KOPT-K1 (cell line): ENCODE data around the gene TMCC1.
"Not testable (repeated sequence)": the region's sequence is repeated elsewhere in the genome, so short reads cannot be mapped to it uniquely, and the experiment has no call there.

ENCODE experiments used
- H3K27ac ChIP-seq: fragments of 200-600 bp; sonication (generic); 2 replicates; pipeline ENCODE4 v1.5.1; 2016; ENCODE audit warnings: antibody characterized with exemption, mild to moderate bottlenecking, low read depth, low read length; ENCODE audit not compliant: poor library complexity, severe bottlenecking
- H3K36me3 ChIP-seq: fragments of 200-600 bp; sonication (generic); 2 replicates; pipeline ENCODE4 v1.5.1; 2017; ENCODE audit warnings: antibody characterized with exemption, mild to moderate bottlenecking, low read length, moderate library complexity; ENCODE audit not compliant: insufficient read depth
- H3K9me3 ChIP-seq: fragments of 200-600 bp; sonication (generic); 2 replicates; pipeline ENCODE4 v1.5.1; 2017; ENCODE audit warnings: antibody characterized with exemption, low read length, mild to moderate bottlenecking; ENCODE audit not compliant: insufficient read depth, poor library complexity, severe bottlenecking

Gene TMCC1

GRCh38 chr3:129718201-129718600, 175.3 kb downstream of the TMCC1 start:
- Histone ChIP-seq H3K36me3 (no peaks in the 10 kb centered on the region), H3K9me3 (no peaks in the 10 kb centered on the region), H3K27ac (no peak overlapping the region)

DNA sequence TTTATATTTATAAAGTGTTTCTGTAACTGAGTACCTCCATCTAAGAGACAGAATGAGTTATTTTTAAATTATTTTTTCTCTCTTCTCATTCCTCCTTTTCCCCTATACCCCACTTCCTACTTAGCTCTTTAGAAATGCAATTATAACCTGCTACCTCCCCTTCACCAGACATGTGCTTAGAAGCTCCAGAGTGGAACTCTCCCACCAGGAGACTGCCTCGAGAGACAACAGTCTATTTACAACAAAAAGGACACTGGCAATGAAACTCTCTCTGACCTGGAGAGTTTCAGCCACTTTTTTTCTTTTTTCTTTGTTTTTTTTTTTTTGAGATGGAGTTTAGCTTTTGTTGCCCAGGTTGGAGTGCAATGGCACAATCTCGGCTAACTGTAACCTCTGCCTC, 177.7 kb downstream of the TMCC1 start:
- H3K36me3 ChIP-seq, result no peaks in the 10 kb centered on the region
- no peaks in the 10 kb centered on the region for H3K9me3 ChIP-seq
- H3K27ac ChIP-seq, result no peak overlapping the region

- Histone ChIP-seq H3K27ac (no peak overlapping the region), H3K9me3 (no peaks in the 10 kb centered on the region), H3K36me3 (no peaks in the 10 kb centered on the region)
Observed at GRCh38 chr3:129708328-129708861, 185.1 kb downstream of the TMCC1 start.

- H3K36me3 ChIP-seq, result no peaks in the 10 kb centered on the region
- H3K9me3 ChIP-seq, result no peaks in the 10 kb centered on the region
- no peak overlapping the region for H3K27ac ChIP-seq
Observed at GRCh38 chr3:129705274-129705673, 188.2 kb downstream of the TMCC1 start.

DNA sequence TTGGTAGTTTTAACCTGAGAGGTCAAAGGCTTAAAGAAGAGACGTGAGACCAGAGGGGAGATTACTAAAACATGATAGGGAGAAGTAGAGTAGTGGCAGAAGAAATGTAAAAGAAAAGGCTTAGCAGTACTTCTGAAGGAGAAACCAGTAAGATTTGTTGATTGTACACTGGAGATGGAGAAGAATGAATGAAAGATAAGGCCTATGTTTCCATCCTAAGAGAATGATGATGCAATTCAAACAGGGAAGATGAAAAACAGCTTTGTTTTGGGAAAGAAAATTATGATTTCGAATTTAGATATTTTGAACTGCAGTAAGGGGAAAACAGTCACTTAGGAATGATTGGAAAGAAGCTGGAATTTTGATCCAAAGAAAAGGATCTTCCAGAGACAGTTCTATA, 189.6 kb downstream of the TMCC1 start:
- H3K27ac ChIP-seq, result no peak overlapping the region
- H3K9me3 ChIP-seq, result no peaks in the 10 kb centered on the region
- H3K36me3 ChIP-seq, result no peaks in the 10 kb centered on the region

DNA sequence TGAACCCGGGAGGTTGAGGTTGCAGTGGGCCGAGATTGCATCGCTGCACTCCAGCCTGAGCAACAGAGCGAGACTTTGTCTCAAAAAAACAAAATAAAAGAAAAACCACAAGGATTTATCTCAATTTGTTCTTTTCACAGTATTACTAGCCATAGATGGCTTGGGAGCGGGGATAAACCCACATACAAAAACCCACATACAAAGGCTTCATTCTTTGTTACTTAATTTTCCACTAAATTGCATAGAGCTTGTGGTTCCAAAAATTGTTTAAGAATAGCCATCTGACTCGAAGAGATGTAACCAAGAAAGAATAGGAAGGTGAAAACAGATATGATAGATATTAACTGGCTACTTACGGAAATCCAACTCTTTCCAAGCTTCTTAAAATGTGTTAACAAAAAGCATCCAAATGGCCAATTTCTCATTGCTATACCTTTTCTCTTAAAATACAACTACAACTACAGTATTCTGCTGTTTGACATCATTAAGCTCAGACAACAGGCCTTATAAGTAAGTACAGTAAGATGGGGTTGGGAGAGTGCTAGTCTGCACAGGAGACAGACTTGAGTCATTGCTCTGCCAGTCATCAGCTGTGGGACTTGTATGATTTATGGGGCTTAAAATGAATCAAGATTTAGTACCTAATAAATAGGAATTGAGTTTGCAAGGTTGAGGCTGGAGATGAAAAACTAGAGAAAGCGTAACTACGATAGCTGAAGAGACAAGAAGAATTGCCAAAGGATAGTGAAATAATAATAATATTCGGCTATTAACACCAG, 190.4 kb downstream of the TMCC1 start:
- Histone ChIP-seq H3K36me3 (no peaks in the 10 kb centered on the region), H3K27ac (no peak overlapping the region)

GRCh38 chr3:129701161-129701560, 192.3 kb downstream of the TMCC1 start:
- Histone ChIP-seq H3K36me3 (no peaks in the 10 kb centered on the region), H3K9me3 (peaks cover 15% of the 10 kb centered on the region), H3K27ac (no peak overlapping the region)

More for the DNA sequence above, 190.4 kb downstream of the TMCC1 start:
- H3K9me3 ChIP-seq, result no peaks in the 10 kb centered on the region

DNA sequence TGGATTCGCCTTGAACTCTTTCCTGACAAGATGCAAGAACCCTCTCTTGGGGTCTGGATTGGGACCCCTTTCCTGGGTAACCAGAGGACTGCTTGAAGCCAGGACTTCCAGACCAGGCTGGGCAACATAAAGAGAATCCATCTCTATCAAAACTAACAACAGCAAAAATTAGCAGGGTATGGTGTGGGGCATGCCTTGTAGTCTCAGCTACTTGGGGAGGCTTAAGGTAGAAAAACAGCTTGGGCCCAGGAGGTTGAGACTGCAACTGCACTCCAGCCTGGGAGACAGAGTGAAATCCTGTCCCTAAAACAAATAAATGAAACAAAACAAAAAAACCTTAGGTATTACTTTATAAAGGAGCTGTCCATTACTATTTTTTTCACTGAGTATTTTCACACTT, 193.9 kb downstream of the TMCC1 start:
- Histone ChIP-seq H3K9me3 (peaks cover 18% of the 10 kb centered on the region), H3K36me3 (no peaks in the 10 kb centered on the region), H3K27ac (no peak overlapping the region)

- no peaks in the 10 kb centered on the region for H3K36me3 ChIP-seq
- no peak overlapping the region for H3K27ac ChIP-seq
- H3K9me3 ChIP-seq, result peaks cover 18% of the 10 kb centered on the region
Observed at GRCh38 chr3:129699199-129699598, 194.3 kb downstream of the TMCC1 start.

DNA sequence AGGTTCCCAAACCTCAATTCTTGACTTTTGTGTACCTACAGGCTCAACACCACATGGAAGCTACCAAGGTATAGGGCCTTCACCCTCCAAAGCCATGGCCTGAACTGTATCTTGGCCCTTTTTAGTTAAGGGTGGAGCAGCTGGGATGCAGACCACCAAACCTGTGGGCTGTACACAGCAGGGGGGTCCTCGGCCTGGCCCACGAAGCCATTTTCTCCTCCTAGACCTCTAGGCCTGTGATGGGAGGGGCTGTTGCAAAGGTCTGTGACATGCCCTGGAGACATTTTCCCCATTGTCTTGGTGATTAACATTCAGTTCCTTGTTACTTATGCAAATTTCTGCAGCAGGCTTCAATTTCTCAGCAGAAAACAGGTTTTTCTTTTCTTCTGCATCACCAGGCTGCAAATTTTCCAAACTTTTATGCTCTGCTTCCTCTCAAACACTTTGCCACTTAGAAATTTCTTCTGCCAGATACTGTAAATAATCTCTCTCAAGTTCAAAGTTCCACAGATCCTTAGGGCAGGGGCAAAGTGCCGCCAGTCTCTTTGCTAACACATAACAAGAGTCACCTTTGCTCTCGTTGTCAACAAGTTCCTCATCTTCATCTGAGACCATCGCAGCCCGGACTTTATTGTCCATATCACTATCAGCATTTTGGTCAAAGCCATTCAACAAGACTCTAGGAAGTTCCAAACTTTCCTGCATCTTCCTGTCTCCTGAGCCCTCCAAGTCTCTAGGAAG, 196.1 kb downstream of the TMCC1 start:
- Histone ChIP-seq H3K27ac (no peak overlapping the region), H3K9me3 (peaks cover 18% of the 10 kb centered on the region), H3K36me3 (no peaks in the 10 kb centered on the region)

DNA sequence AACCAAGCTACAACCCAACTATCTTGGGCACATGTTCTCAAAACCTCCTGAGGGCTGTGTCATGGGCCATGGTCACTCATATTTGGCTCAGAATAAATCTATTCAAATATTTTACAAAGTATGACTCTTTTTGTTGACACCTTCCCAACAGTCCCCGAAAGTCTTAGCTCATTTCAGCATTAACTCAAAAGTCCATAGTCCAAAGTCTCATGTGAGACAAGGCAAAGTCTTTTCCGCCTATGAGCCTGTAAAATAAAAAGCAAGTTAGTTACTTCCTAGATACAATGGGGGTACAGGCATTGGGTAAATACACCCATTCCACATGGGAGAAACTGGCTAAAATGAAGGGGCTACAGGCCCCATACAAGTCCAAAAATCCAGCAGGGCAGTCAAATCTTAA, 197.1 kb downstream of the TMCC1 start:
- not testable (repeated sequence) for H3K36me3 ChIP-seq, H3K27ac ChIP-seq
- peaks cover 18% of the 10 kb centered on the region for H3K9me3 ChIP-seq

GRCh38 chr3:129695230-129695629, 198.3 kb downstream of the TMCC1 start:
- Histone ChIP-seq H3K36me3 (no peaks in the 10 kb centered on the region), H3K9me3 (peaks cover 18% of the 10 kb centered on the region), H3K27ac (no peak overlapping the region)

DNA sequence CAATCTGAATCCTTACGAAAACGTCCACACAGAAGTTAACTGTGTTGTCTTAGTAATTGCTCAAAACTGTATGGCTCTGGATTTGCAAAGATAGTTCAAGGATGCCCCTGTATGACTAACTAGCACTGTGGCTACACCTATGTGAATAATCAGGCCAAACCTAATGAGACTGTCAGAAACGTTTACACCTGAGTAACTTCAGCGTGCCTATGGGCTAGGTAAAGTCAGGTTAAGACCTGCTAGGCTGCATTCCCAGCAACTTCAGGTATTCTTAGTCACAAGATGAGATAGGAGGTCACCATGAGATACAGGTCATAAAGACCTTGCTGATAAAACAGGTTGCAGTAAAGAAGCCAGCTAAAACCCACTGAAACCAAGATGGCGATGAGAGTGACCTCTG, 199.3 kb downstream of the TMCC1 start:
- no peak overlapping the region for H3K27ac ChIP-seq
- H3K9me3 ChIP-seq, result peaks cover 18% of the 10 kb centered on the region
- no peaks in the 10 kb centered on the region for H3K36me3 ChIP-seq

DNA sequence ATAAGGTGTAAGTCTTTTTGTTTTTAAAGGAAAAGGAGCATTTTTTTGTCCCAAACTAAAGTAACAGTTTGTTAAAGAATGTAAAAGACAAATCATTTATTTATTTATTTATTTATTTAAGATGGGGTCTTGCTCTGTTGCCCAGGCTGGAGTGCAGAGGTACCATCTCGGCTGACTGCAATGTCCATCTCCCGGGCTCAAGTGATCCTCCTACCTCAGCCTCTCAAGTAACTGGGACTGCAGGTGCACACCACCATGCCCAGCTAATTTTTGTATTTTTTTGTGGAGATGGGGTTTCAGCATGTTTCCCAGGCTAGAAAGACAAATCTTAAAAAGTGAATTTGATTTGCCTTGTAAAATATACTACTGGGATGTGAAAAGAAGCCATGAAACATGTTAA, 200.8 kb downstream of the TMCC1 start:
- Histone ChIP-seq H3K27ac (no peak overlapping the region), H3K9me3 (peaks cover 17% of the 10 kb centered on the region), H3K36me3 (no peaks in the 10 kb centered on the region)

DNA sequence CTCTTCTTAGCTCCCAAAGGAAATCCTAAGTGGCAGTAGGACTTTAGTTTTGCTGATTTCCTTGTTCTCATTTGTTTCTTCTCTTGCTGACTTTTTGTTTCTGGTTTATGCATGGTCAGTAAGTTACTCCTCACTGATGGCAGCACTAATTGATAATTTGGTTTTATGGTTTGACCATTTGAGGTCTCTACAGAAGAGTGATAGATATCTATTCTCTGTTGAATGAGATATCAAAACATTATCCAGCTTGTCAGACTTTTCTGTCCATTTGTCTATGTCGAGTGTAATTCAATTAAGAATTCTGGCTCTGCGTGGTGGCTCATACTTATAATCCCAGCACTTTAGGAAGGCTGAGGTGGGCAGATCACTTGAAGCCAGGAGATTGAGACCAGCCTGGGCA, 202.5 kb downstream of the TMCC1 start:
- Histone ChIP-seq H3K9me3 (peaks cover 3% of the 10 kb centered on the region), H3K27ac (no peak overlapping the region), H3K36me3 (no peaks in the 10 kb centered on the region)
